RWPE2 (cell line): ENCODE measurements around the gene DCLRE1A.

Experiments
- ATAC-seq: fragments of 200-7000 bp; cut with Tn5 transposase; 3 replicates; pipeline ENCODE4 v1.9.1; 2021; ENCODE audit warnings: low read depth
- DNase-seq: peaks from one replicate; pipeline ENCODE4 v3.0.0-alpha.2; 2020; ENCODE audit warnings: low spot score
- H3K27ac ChIP-seq: fragments of 450-650 bp; 2 replicates; pipeline ENCODE4 v1.5.1; 2017; ENCODE audit warnings: mild to moderate bottlenecking; ENCODE audit not compliant: poor library complexity, severe bottlenecking
- H3K27me3 ChIP-seq: fragments of 250-450 bp; sonication (Bioruptor Pico); 2 replicates; pipeline ENCODE4 v1.5.1; 2021; ENCODE audit warnings: mild to moderate bottlenecking, moderate library complexity; ENCODE audit not compliant: insufficient read depth, poor library complexity, severe bottlenecking
- H3K36me3 ChIP-seq: fragments of 250-450 bp; sonication (Bioruptor Pico); 2 replicates; pipeline ENCODE4 v1.5.1; 2020; ENCODE audit warnings: low read depth, mild to moderate bottlenecking, moderate library complexity
- H3K4me1 ChIP-seq: fragments of 250-450 bp; sonication (Bioruptor Pico); 2 replicates; pipeline ENCODE4 v1.5.1; 2021; ENCODE audit warnings: mild to moderate bottlenecking, moderate library complexity; ENCODE audit not compliant: insufficient read depth, poor library complexity, severe bottlenecking
- H3K4me3 ChIP-seq: fragments of 250-450 bp; sonication (Bioruptor Pico); 2 replicates; pipeline ENCODE4 v1.5.1; 2021; ENCODE audit warnings: mild to moderate bottlenecking, moderate library complexity; ENCODE audit not compliant: severe bottlenecking
- H3K9me3 ChIP-seq: fragments of 250-450 bp; sonication (Bioruptor Pico); 2 replicates; pipeline ENCODE4 v1.5.1; 2021; ENCODE audit warnings: mild to moderate bottlenecking, moderate library complexity; ENCODE audit not compliant: severe bottlenecking
- TF ChIP-seq, protein P1 (sequence below): fragments of 450-650 bp; IDR thresholded peaks from one replicate; pipeline ENCODE4 v1.5.1; 2017; ENCODE audit warnings: mild to moderate bottlenecking, moderate library complexity; ENCODE audit not compliant: poor library complexity, severe bottlenecking

The DCLRE1A gene

DNA sequence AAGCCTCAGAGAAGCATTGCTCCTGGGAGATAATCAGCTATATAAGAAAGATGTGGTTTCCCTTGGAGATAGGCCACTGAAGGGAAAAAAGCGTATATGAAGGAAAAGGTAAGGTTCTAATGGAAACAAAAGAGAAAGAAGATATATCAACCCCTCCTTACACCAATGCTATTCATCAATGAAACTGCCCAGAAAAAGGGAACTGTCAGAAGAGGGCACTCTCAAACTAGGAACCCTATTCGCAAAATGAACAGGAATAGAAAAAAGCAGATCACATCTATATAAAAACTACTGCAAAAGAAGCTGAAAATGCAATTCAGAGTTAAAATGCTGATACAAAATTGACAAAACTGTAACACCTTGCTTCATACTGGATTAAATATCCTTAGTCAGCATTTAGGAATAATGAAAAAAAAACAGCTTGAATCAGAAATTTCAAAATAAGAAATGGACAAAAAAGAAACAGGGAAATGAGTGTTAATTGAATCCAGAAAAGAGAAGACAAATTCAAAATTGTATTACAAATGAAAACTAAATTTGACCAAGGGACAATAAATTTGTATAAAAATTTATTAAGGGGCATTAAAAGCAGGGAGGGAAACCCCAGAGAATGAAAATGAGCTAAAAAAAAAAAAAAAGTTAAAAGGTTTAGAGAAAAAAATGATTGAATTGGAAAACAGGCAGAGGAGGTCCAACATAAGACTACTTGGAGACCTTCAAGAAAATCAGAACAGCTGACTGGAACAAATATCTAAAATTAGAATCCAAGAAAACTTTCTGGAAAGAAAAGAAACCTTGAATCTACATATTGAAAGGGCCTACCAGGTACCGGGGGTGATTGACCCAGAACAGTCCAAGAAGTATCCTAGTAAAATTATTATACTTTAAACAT lies 18.5 kb upstream of the DCLRE1A start:
- no peak overlapping the region for H3K4me3 ChIP-seq
- no peaks in the 10 kb centered on the region for H3K27me3 ChIP-seq
- ATAC-seq (no peak), DNase-seq (no peak)
- no peak overlapping the region for H3K27ac ChIP-seq
- H3K9me3 ChIP-seq: no peaks in the 10 kb centered on the region
- peaks cover 33% of the 10 kb centered on the region for H3K36me3 ChIP-seq
- TF ChIP-seq, protein P1, sequence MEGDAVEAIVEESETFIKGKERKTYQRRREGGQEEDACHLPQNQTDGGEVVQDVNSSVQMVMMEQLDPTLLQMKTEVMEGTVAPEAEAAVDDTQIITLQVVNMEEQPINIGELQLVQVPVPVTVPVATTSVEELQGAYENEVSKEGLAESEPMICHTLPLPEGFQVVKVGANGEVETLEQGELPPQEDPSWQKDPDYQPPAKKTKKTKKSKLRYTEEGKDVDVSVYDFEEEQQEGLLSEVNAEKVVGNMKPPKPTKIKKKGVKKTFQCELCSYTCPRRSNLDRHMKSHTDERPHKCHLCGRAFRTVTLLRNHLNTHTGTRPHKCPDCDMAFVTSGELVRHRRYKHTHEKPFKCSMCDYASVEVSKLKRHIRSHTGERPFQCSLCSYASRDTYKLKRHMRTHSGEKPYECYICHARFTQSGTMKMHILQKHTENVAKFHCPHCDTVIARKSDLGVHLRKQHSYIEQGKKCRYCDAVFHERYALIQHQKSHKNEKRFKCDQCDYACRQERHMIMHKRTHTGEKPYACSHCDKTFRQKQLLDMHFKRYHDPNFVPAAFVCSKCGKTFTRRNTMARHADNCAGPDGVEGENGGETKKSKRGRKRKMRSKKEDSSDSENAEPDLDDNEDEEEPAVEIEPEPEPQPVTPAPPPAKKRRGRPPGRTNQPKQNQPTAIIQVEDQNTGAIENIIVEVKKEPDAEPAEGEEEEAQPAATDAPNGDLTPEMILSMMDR: no peak
- H3K4me1 ChIP-seq: no peaks in the 10 kb centered on the region

DNA sequence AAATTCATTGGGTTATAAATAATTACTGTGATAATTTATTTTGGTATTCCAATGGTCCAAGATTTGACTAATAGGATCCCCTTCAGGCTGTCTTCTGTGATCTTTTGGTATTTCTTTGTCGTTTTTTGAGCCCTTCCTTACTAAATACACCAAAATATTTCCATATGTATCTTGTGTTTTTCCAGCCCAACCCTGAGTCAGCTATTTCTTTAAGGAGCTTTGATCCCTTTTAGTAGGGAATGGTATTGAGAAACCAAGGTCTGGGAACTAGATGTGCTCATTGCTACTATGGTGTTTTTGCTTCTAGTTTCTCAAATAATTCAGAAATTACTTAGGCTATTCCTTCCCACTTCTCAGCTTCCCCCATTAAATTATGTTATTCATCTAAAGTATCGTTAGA lies 15.9 kb upstream of the DCLRE1A start:
- Histone ChIP-seq H3K27me3 (no peaks in the 10 kb centered on the region), H3K36me3 (peaks cover 26% of the 10 kb centered on the region), H3K9me3 (no peaks in the 10 kb centered on the region), H3K4me3 (no peak overlapping the region), H3K4me1 (no peaks in the 10 kb centered on the region), H3K27ac (no peak overlapping the region)
- no peak for ATAC-seq
- TF ChIP-seq, protein P1: no peak
- no peak for DNase-seq

DNA sequence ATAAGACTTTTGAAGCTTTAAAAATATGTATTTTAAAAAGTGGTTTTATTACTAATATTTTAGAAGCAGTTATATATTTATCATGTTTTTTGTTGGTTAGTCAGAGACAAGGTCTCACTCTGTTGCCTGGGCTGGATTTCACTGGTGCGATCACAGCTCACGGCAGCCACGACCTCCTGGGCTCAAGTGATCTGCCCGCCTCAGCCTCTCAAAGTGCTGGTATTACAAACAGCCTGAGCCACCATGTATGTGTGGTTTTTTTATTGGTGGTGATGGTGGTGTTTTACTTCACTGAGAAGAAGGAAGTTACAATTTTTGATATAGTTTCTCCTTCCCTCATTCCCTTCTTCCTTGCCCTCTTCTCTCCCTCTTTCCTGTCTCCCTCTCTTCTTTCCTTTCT lies 14.0 kb upstream of the DCLRE1A start:
- TF ChIP-seq, protein P1: no peak
- Histone ChIP-seq H3K9me3 (no peaks in the 10 kb centered on the region), H3K4me3 (no peak overlapping the region), H3K27me3 (no peaks in the 10 kb centered on the region), H3K36me3 (peaks cover 36% of the 10 kb centered on the region), H3K27ac (no peak overlapping the region), H3K4me1 (no peaks in the 10 kb centered on the region)
- DNase-seq (no peak), ATAC-seq (no peak)

DNA sequence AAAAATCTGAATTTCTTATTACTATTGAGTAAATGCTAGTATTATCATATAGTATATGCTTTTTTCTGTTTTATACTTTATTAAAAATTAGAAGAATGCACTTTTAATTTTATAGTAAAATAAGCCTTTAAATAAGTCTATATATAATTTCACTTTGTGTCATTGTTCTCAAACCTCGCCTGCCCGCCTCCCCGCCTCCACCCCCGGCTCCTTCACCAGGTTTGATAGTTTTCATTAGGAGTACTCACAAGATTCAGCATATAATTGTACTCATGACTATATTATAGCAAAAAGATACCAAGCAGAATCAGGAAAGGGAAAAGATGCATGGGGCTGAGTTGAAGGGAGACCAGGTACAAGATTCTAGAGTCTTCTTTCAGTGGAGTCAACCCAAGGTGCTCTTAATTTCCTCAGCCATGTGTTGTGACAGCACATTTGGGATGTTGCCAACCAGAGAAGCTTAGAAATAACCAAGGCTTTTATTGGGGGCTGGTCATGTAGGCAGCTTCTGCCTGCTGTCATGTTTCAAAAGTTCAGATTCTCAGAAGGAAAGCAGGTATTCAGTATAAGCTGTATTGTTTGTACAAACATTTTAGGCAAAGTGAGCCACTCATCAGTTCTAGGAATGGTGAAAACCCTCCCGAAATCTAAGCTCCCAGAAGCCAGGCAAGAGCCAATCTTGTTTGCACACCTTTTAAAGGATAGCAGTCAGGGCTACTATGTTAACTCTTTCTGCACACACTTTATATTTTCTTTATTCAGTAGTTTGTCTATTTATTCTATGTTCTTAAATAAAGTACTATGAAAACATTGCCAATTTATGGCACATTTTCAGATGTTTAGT lies 12.9 kb upstream of the DCLRE1A start:
- Histone ChIP-seq H3K9me3 (no peaks in the 10 kb centered on the region), H3K4me3 (no peak overlapping the region), H3K27me3 (no peaks in the 10 kb centered on the region), H3K27ac (no peak overlapping the region), H3K36me3 (peaks cover 40% of the 10 kb centered on the region), H3K4me1 (no peaks in the 10 kb centered on the region)
- TF ChIP-seq, protein P1: no peak
- DNase-seq (no peak), ATAC-seq (no peak)
